Adipocyte (in vitro differentiated cells): ENCODE results near the gene HMGN1.
"Not testable (repeated sequence)": the region's sequence is repeated elsewhere in the genome, so short reads cannot be mapped to it uniquely, and the experiment has no call there.

Experiments used
- DNase-seq: peaks from one replicate; pipeline ENCODE4 v3.0.0-alpha.2; 2015; ENCODE audit warnings: low read depth
- H3K27me3 ChIP-seq: replicated peaks from 2 replicates; pipeline ENCODE4 v1.7.0; 2013; ENCODE audit warnings: mild to moderate bottlenecking, low read length, moderate library complexity; ENCODE audit not compliant: control insufficient read depth, insufficient read depth
- H3K36me3 ChIP-seq: 2 replicates; pipeline ENCODE4 v1.7.0; 2013; ENCODE audit warnings: low read length, mild to moderate bottlenecking, moderate library complexity; ENCODE audit not compliant: control insufficient read depth, insufficient read depth, severe bottlenecking
- H3K4me1 ChIP-seq: 2 replicates; pipeline ENCODE4 v1.7.0; 2013; ENCODE audit warnings: mild to moderate bottlenecking, low read length, moderate library complexity; ENCODE audit not compliant: control insufficient read depth, insufficient read depth
- H3K4me3 ChIP-seq: 2 replicates; pipeline ENCODE4 v1.7.0; 2013; ENCODE audit warnings: mild to moderate bottlenecking, low read length, moderate library complexity
- H3K9ac ChIP-seq: 2 replicates; pipeline ENCODE4 v1.7.0; 2013; ENCODE audit warnings: mild to moderate bottlenecking, low read length, moderate library complexity
- H3K9me3 ChIP-seq: 2 replicates; pipeline ENCODE4 v1.7.0; 2013; ENCODE audit warnings: mild to moderate bottlenecking, low read length, moderate library complexity; ENCODE audit not compliant: control insufficient read depth

HMGN1 gene

GRCh38 chr21:39384674-39385298, 35.9 kb upstream of the HMGN1 start:
- Histone ChIP-seq H3K36me3 (no peaks in the 10 kb centered on the region), H3K9ac (no peak overlapping the region), H3K9me3 (no peaks in the 10 kb centered on the region), H3K27me3 (no peaks in the 10 kb centered on the region), H3K4me1 (peaks cover 39% of the 10 kb centered on the region), H3K4me3 (no peak overlapping the region)
- no peak for DNase-seq

- DNase-seq, H3K9me3 ChIP-seq, H3K4me3 ChIP-seq, H3K36me3 ChIP-seq, H3K9ac ChIP-seq, H3K27me3 ChIP-seq: not testable (repeated sequence)
- H3K4me1 ChIP-seq: peaks cover 29% of the 10 kb centered on the region
Measured at GRCh38 chr21:39382096-39382495, 33.2 kb upstream of the HMGN1 start.

- Histone ChIP-seq H3K36me3 (no peaks in the 10 kb centered on the region), H3K4me3 (peak overlapping the region; percentile 99), H3K9ac (peak overlapping the region; percentile 94), H3K4me1 (peaks cover 18% of the 10 kb centered on the region), H3K27me3 (no peaks in the 10 kb centered on the region), H3K9me3 (no peaks in the 10 kb centered on the region)
- peak; percentile 32 for DNase-seq
Measured at GRCh38 chr21:39381009-39381408, 32.1 kb upstream of the HMGN1 start.

GRCh38 chr21:39379986-39380891, 31.4 kb upstream of the HMGN1 start:
- no peaks in the 10 kb centered on the region for H3K27me3 ChIP-seq
- H3K36me3 ChIP-seq: no peaks in the 10 kb centered on the region
- H3K4me1 ChIP-seq: peaks cover 14% of the 10 kb centered on the region
- peak overlapping the region; percentile 94 for H3K9ac ChIP-seq
- H3K9me3 ChIP-seq: no peaks in the 10 kb centered on the region
- peak overlapping the region; percentile 99 for H3K4me3 ChIP-seq
- peak; percentile 98 for DNase-seq

GRCh38 chr21:39377444-39378050, 28.7 kb upstream of the HMGN1 start:
- H3K36me3 ChIP-seq: no peaks in the 10 kb centered on the region
- H3K4me3 ChIP-seq: no peak overlapping the region
- peaks cover 12% of the 10 kb centered on the region for H3K4me1 ChIP-seq
- no peak overlapping the region for H3K9ac ChIP-seq
- H3K27me3 ChIP-seq: no peaks in the 10 kb centered on the region
- H3K9me3 ChIP-seq: no peaks in the 10 kb centered on the region
- DNase-seq: no peak

- H3K4me3 ChIP-seq: no peak overlapping the region
- no peak overlapping the region for H3K9ac ChIP-seq
- peaks cover 7% of the 10 kb centered on the region for H3K4me1 ChIP-seq
- H3K36me3 ChIP-seq: no peaks in the 10 kb centered on the region
- no peak for DNase-seq
- no peaks in the 10 kb centered on the region for H3K9me3 ChIP-seq
- H3K27me3 ChIP-seq: no peaks in the 10 kb centered on the region
Measured at GRCh38 chr21:39375446-39375845, 26.6 kb upstream of the HMGN1 start.

GRCh38 chr21:39374046-39374445, 25.2 kb upstream of the HMGN1 start:
- Histone ChIP-seq H3K4me1 (peaks cover 3% of the 10 kb centered on the region), H3K4me3 (no peak overlapping the region), H3K9ac (no peak overlapping the region), H3K36me3 (no peaks in the 10 kb centered on the region), H3K9me3 (no peaks in the 10 kb centered on the region), H3K27me3 (no peaks in the 10 kb centered on the region)
- DNase-seq: no peak

- Histone ChIP-seq H3K36me3 (no peaks in the 10 kb centered on the region), H3K27me3 (no peaks in the 10 kb centered on the region), H3K9ac (no peak overlapping the region), H3K4me3 (no peak overlapping the region), H3K4me1 (peaks cover 3% of the 10 kb centered on the region), H3K9me3 (no peaks in the 10 kb centered on the region)
- DNase-seq: peak; percentile 57
Measured at GRCh38 chr21:39373634-39374033, 24.7 kb upstream of the HMGN1 start.

GRCh38 chr21:39369896-39370288, 21.0 kb upstream of the HMGN1 start:
- H3K9ac ChIP-seq, DNase-seq, H3K4me3 ChIP-seq, H3K4me1 ChIP-seq, H3K27me3 ChIP-seq, H3K9me3 ChIP-seq, H3K36me3 ChIP-seq: not testable (repeated sequence)

GRCh38 chr21:39367783-39368182, 18.9 kb upstream of the HMGN1 start:
- Histone ChIP-seq H3K4me3 (no peak overlapping the region), H3K9ac (no peak overlapping the region), H3K27me3 (peaks cover 3% of the 10 kb centered on the region), H3K9me3 (no peaks in the 10 kb centered on the region), H3K4me1 (peaks cover 3% of the 10 kb centered on the region), H3K36me3 (no peaks in the 10 kb centered on the region)
- DNase-seq: no peak

GRCh38 chr21:39366563-39366962, 17.7 kb upstream of the HMGN1 start:
- peaks cover 3% of the 10 kb centered on the region for H3K4me1 ChIP-seq
- H3K9ac ChIP-seq: no peak overlapping the region
- peaks cover 4% of the 10 kb centered on the region for H3K27me3 ChIP-seq
- no peak for DNase-seq
- H3K36me3 ChIP-seq: no peaks in the 10 kb centered on the region
- H3K9me3 ChIP-seq: no peaks in the 10 kb centered on the region
- H3K4me3 ChIP-seq: no peak overlapping the region
